CD14-positive monocyte (primary cell): Measurements from ENCODE around the gene TRABD2B. TPM values are rescaled to one million over a fixed set of nuclear protein-coding genes. Genes with fewer than 3 reads are reported as not detected.

Experiments used
- DNase-seq, 3 donors: peaks; one replicate each; pipeline ENCODE4 v3.0.0-alpha.2; 2011 to 2022
- H2AFZ ChIP-seq: 2 replicates; pipeline ENCODE4 v1.6.0; 2012; ENCODE audit warnings: mild to moderate bottlenecking, low read depth, low read length, inconsistent platforms; ENCODE audit not compliant: insufficient read depth, poor library complexity, severe bottlenecking
- H3K27ac ChIP-seq, 2 donors: 1 replicate in 1 of 2; 2 replicates in 1 of 2; pipeline ENCODE4 v1.5.1; 2012 to 2013; ENCODE audit warnings: low read length in 2 of 2, control low read depth in 1 of 2, inconsistent platforms in 1 of 2, low read depth in 1 of 2, mild to moderate bottlenecking in 1 of 2
- H3K27me3 ChIP-seq, 2 donors: one replicate each; pipeline versions ENCODE4 v1.6.0 to v1.6.1; 2011 to 2013; ENCODE audit warnings: low read length in 2 of 2; ENCODE audit not compliant: control insufficient read depth in 2 of 2, insufficient read depth in 2 of 2
- H3K36me3 ChIP-seq, 2 donors: replicated peaks in 1 of 2; 1 replicate in 1 of 2; 2 replicates in 1 of 2; pipeline versions ENCODE4 v1.5.1 to v1.6.1; 2012 to 2013; ENCODE audit warnings: low read length in 2 of 2, control low read depth in 1 of 2, inconsistent platforms in 1 of 2, mild to moderate bottlenecking in 1 of 2; ENCODE audit not compliant: insufficient read depth in 2 of 2, control insufficient read depth in 1 of 2
- H3K4me1 ChIP-seq, 2 donors: 1 replicate in 1 of 2; 2 replicates in 1 of 2; pipeline versions ENCODE4 v1.5.1 to v1.6.1; 2012 to 2013; ENCODE audit warnings: low read length in 2 of 2, control low read depth in 1 of 2, inconsistent platforms in 1 of 2, mild to moderate bottlenecking in 1 of 2, moderate library complexity in 1 of 2; ENCODE audit not compliant: insufficient read depth in 2 of 2, control insufficient read depth in 1 of 2
- H3K4me2 ChIP-seq: replicated peaks from 2 replicates; pipeline ENCODE3; 2012; ENCODE audit warnings: low read length, moderate library complexity, mild to moderate bottlenecking; ENCODE audit not compliant: poor library complexity, severe bottlenecking; ENCODE audit errors: extremely low read depth
- H3K4me3 ChIP-seq, 3 experiments: fragments of 200-600 bp in 1 of 3; sonication (generic) in 1 of 3; replicated peaks in 1 of 3; 1 replicate in 2 of 3; 2 replicates in 1 of 3; pipeline ENCODE4 v1.5.1; 2011 to 2013; ENCODE audit warnings: low read length in 3 of 3, mild to moderate bottlenecking in 3 of 3, control low read depth in 2 of 3, low read depth in 2 of 3, inconsistent platforms in 1 of 3, moderate library complexity in 1 of 3
- H3K79me2 ChIP-seq: 2 replicates; pipeline ENCODE4 v1.6.0; 2012; ENCODE audit warnings: mild to moderate bottlenecking, control low read depth, inconsistent platforms, low read length, moderate library complexity; ENCODE audit not compliant: insufficient read depth
- H3K9ac ChIP-seq: 2 replicates; pipeline ENCODE4 v1.6.0; 2017; ENCODE audit warnings: low read length, mild to moderate bottlenecking; ENCODE audit not compliant: insufficient read depth, poor library complexity, severe bottlenecking
- H3K9me3 ChIP-seq, 2 donors: replicated peaks in 1 of 2; 1 replicate in 1 of 2; 2 replicates in 1 of 2; pipeline versions ENCODE4 v1.5.1 to v1.6.1; 2012 to 2013; ENCODE audit warnings: low read length in 2 of 2, control low read depth in 1 of 2; ENCODE audit not compliant: control insufficient read depth in 1 of 2, insufficient read depth in 1 of 2
- H4K20me1 ChIP-seq: 2 replicates; pipeline ENCODE4 v1.6.0; 2012; ENCODE audit warnings: mild to moderate bottlenecking, low read length, control low read depth, moderate library complexity; ENCODE audit not compliant: insufficient read depth
- H3K27ac Mint-ChIP-seq, 7 donors: one replicate each; pipeline ENCODE4 v1.8.0; 2020; ENCODE audit warnings: mild to moderate bottlenecking in 7 of 7, mixed read lengths in 7 of 7, moderate library complexity in 6 of 7, inconsistent platforms in 2 of 7
- H3K27me3 Mint-ChIP-seq, 3 donors: one replicate each; pipeline ENCODE4 v1.8.0; 2021 to 2022; ENCODE audit warnings: low read depth in 3 of 3, mild to moderate bottlenecking in 3 of 3, mixed read lengths in 3 of 3, moderate library complexity in 3 of 3, inconsistent platforms in 1 of 3
- H3K36me3 Mint-ChIP-seq, 2 donors: one replicate each; pipeline ENCODE4 v1.8.0; 2020; ENCODE audit warnings: mixed read lengths in 2 of 2, inconsistent platforms in 1 of 2, mild to moderate bottlenecking in 1 of 2
- H3K4me1 Mint-ChIP-seq: one replicate; pipeline ENCODE4 v1.8.0; 2020; ENCODE audit warnings: mild to moderate bottlenecking, mixed read lengths
- H3K4me3 Mint-ChIP-seq, 2 donors: one replicate each; pipeline ENCODE4 v1.8.0; 2020; ENCODE audit warnings: mild to moderate bottlenecking in 2 of 2, mixed read lengths in 2 of 2, moderate library complexity in 1 of 2
- H3K9me3 Mint-ChIP-seq, 7 donors: one replicate each; pipeline ENCODE4 v1.8.0; 2020 to 2022; ENCODE audit warnings: mixed read lengths in 7 of 7, mild to moderate bottlenecking in 6 of 7, moderate library complexity in 6 of 7, inconsistent platforms in 2 of 7
- CTCF ChIP-seq: fragments of 200-600 bp; IDR thresholded peaks from one replicate; pipeline ENCODE4 v1.8.0; 2022; ENCODE audit warnings: antibody characterized with exemption, mild to moderate bottlenecking
- WGBS: methylation state at CpG from one replicate; pipeline ENCODE4 v1.1.5; 2013; ENCODE audit warnings: missing lambda C conversion rate; ENCODE audit not compliant: insufficient coverage; 5-methylcytosine and 5-hydroxymethylcytosine counted together
- intact Hi-C, 2 donors: fragments of 100-400 bp; cut with micrococcal nuclease; formaldehyde crosslinking; loops; one replicate each; pipeline versions ENCODE4 v1.15.0 to v1.15.1; 2023
- polyA plus RNA-seq, 3 donors: library from polyadenylated mRNA; depleted of rRNA in 1 of 3; unstranded in 2 of 3; stranded (reverse) in 1 of 3; fragments of 300-500 nt in 2 of 3; fragments of >200 nt in 1 of 3; fragmentation: Illumina TruSeq in 2 of 3; gene quantifications; 1 replicate in 2 of 3; 2 replicates in 1 of 3; pipeline ENCODE4 v1.2.3, GENCODE V29; 2012 to 2021

TRABD2B gene
- polyA plus RNA-seq, 3 donors = not detected

DNA sequence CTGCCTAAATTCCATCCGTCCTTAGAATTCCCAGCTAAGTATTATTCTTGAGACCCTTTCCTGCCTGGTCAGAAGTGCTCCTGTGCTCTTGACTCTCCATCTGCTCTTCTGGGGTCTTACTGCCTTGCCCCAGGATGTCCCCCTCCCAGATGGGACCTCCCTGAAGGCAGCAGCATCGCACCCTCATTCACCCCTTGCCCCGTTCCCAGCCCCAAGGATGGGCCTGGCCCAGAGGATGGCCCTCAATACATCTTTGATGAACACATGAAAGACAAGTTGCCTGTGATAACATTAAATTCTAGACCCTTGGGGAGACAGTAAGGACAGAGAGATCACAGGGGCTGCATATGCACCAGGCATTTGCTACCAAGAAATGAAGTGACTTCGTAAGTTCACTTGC lies 167.2 kb downstream of the TRABD2B start:
- no peak overlapping the region for H3K4me3 ChIP-seq
- no peak for DNase-seq
- WGBS = 78% methylated on average over 4 of the region's 4 CpGs
- Mint-ChIP-seq H3K27ac (no peak overlapping the region), H3K36me3 (no peaks in the 10 kb centered on the region), H3K4me1 (no peaks in the 10 kb centered on the region), H3K9me3 (peaks cover 0 to 6% (median under 1%) of the 10 kb centered on the region in 7 donors), H3K27me3 (peaks cover 0 to 11% (median 5%) of the 10 kb centered on the region in 3 donors), H3K4me3 (no peak overlapping the region)
- no peaks in the 10 kb centered on the region for H3K4me1 ChIP-seq
- H3K79me2 ChIP-seq = no peaks in the 10 kb centered on the region
- no peak overlapping the region for H2AFZ ChIP-seq
- H3K36me3 ChIP-seq = no peaks in the 10 kb centered on the region
- TF ChIP-seq CTCF = no peak
- no peaks in the 10 kb centered on the region for H3K27me3 ChIP-seq
- H3K9ac ChIP-seq = no peak overlapping the region
- H3K27ac ChIP-seq = no peak overlapping the region
- intact Hi-C loops = no loop called here
- no peaks in the 10 kb centered on the region for H3K9me3 ChIP-seq
- H4K20me1 ChIP-seq = no peaks in the 10 kb centered on the region
- H3K4me2 ChIP-seq = no peak overlapping the region

GRCh38 chr1:47828978-47829377 lies 168.2 kb downstream of the TRABD2B start:
- Mint-ChIP-seq H3K27ac (no peak overlapping the region), H3K36me3 (no peaks in the 10 kb centered on the region), H3K9me3 (peaks cover 0 to 5% (median 0%) of the 10 kb centered on the region in 7 donors), H3K4me1 (no peaks in the 10 kb centered on the region), H3K27me3 (peaks cover 0 to 10% (median 5%) of the 10 kb centered on the region in 3 donors), H3K4me3 (no peak overlapping the region)
- H3K9ac ChIP-seq = no peak overlapping the region
- 71% methylated on average over 1 of the region's 2 CpGs for WGBS
- no peaks in the 10 kb centered on the region for H3K79me2 ChIP-seq
- H3K4me1 ChIP-seq = no peaks in the 10 kb centered on the region
- intact Hi-C loops = no loop called here
- no peaks in the 10 kb centered on the region for H3K27me3 ChIP-seq
- no peaks in the 10 kb centered on the region for H3K9me3 ChIP-seq
- no peaks in the 10 kb centered on the region for H3K36me3 ChIP-seq
- DNase-seq = no peak
- no peak overlapping the region for H3K4me2 ChIP-seq
- no peak overlapping the region for H2AFZ ChIP-seq
- H4K20me1 ChIP-seq = no peaks in the 10 kb centered on the region
- H3K4me3 ChIP-seq = no peak overlapping the region
- H3K27ac ChIP-seq = no peak overlapping the region
- TF ChIP-seq CTCF = no peak
